HG03108 (cell line): ENCODE data around the gene RBM17.
"Not testable (repeated sequence)": the region's sequence is repeated elsewhere in the genome, so short reads cannot be mapped to it uniquely, and the experiment has no call there.

Experiments used
- ATAC-seq: cut with Tn5 transposase; IDR thresholded peaks from one replicate; pipeline ENCODE4 v1.9.1; 2021; ENCODE audit warnings: moderate library complexity; ENCODE audit not compliant: unreplicated experiment

Gene RBM17

GRCh38 chr10:6079044-6079443, 9.8 kb upstream of the RBM17 start:
- ATAC-seq: no peak

GRCh38 chr10:6080417-6080973, 8.3 kb upstream of the RBM17 start:
- no peak for ATAC-seq

- no peak for ATAC-seq
Observed at GRCh38 chr10:6082496-6083395, 6.1 kb upstream of the RBM17 start.

- no peak for ATAC-seq
Observed at GRCh38 chr10:6083523-6084475, 5.0 kb upstream of the RBM17 start.

- peak; percentile 37 for ATAC-seq
Observed at GRCh38 chr10:6086375-6087233, 2.2 kb upstream of the RBM17 start.

GRCh38 chr10:6089334-6090219, 743 bp downstream of the RBM17 start:
- peak; percentile 19 for ATAC-seq

- no peak for ATAC-seq
Observed at GRCh38 chr10:6091630-6092029, 2.8 kb downstream of the RBM17 start.

GRCh38 chr10:6092731-6093130, 3.9 kb downstream of the RBM17 start:
- ATAC-seq: no peak

GRCh38 chr10:6095810-6096570, 7.2 kb downstream of the RBM17 start:
- no peak for ATAC-seq

GRCh38 chr10:6097063-6097462, 8.2 kb downstream of the RBM17 start:
- ATAC-seq: no peak

GRCh38 chr10:6098156-6098555, 9.3 kb downstream of the RBM17 start:
- no peak for ATAC-seq

- no peak for ATAC-seq
Observed at GRCh38 chr10:6100370-6100769, 11.5 kb downstream of the RBM17 start.

- no peak for ATAC-seq
Observed at GRCh38 chr10:6101181-6101580, 12.3 kb downstream of the RBM17 start.

- no peak for ATAC-seq
Observed at GRCh38 chr10:6102128-6102527, 13.3 kb downstream of the RBM17 start.

- ATAC-seq: no peak
Observed at GRCh38 chr10:6103591-6103990, 14.8 kb downstream of the RBM17 start.

- ATAC-seq: not testable (repeated sequence)
Observed at GRCh38 chr10:6107616-6108015, 18.8 kb downstream of the RBM17 start.

GRCh38 chr10:6108072-6108471, 19.2 kb downstream of the RBM17 start:
- ATAC-seq: no peak

- no peak for ATAC-seq
Observed at GRCh38 chr10:6108631-6109443, 20.0 kb downstream of the RBM17 start.
